Neural progenitor cell (in vitro differentiated cells): ENCODE results near the gene WAS.
"Not testable (repeated sequence)": the region's sequence is repeated elsewhere in the genome, so short reads cannot be mapped to it uniquely, and the experiment has no call there.

ENCODE experiments used
- EZH2 ChIP-seq: fragments of 200-600 bp; sonication (generic); IDR thresholded peaks from 2 replicates; pipeline ENCODE4 v1.6.1; 2017; ENCODE audit warnings: antibody characterized with exemption, mild to moderate bottlenecking, moderate library complexity
- EZH2phosphoT487 ChIP-seq: fragments of 200-600 bp; sonication (generic); IDR thresholded peaks from 2 replicates; pipeline ENCODE4 v1.6.1; 2017; ENCODE audit warnings: antibody characterized with exemption

GRCh38 chrX:48654746-48655145, 28.9 kb upstream of the WAS start:
- not testable (repeated sequence) for TF ChIP-seq EZH2, EZH2phosphoT487
